Femur (tissue), 1 donor: Measurements from ENCODE around the gene JAG2.
"Not testable (repeated sequence)": the region's sequence is repeated elsewhere in the genome, so short reads cannot be mapped to it uniquely, and the experiment has no call there.

ENCODE experiments used
- DNase-seq: peaks from one replicate; pipeline ENCODE4 v3.0.0-alpha.2; 2017

JAG2 gene

DNA sequence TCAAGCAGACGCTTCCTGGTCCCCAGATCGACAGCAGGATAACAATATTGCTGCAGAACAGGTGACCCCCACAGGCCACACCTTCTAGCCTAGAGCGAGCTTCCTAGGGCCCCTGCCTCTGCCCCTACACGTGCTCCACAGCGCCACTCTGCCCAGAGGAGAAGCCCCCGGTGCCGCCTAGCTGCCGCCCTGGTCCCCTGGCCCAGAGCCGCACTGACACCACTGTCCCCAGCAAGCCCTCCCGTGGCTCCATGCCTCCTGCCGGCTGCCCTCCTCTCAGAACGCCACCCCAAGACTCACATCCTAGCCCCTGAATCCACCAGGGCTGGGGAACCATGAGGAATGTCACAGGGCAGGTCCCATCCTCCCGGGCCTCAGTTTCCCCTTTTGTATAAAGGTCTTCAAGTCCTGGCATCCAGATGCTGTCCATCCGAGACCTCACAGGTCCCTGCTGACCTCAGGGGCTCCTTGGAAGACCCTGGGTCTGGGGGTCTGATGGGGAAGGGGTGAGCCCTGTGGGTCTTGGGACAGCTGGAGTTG, 31.0 kb downstream of the JAG2 start:
- peak; percentile 13 for DNase-seq

DNA sequence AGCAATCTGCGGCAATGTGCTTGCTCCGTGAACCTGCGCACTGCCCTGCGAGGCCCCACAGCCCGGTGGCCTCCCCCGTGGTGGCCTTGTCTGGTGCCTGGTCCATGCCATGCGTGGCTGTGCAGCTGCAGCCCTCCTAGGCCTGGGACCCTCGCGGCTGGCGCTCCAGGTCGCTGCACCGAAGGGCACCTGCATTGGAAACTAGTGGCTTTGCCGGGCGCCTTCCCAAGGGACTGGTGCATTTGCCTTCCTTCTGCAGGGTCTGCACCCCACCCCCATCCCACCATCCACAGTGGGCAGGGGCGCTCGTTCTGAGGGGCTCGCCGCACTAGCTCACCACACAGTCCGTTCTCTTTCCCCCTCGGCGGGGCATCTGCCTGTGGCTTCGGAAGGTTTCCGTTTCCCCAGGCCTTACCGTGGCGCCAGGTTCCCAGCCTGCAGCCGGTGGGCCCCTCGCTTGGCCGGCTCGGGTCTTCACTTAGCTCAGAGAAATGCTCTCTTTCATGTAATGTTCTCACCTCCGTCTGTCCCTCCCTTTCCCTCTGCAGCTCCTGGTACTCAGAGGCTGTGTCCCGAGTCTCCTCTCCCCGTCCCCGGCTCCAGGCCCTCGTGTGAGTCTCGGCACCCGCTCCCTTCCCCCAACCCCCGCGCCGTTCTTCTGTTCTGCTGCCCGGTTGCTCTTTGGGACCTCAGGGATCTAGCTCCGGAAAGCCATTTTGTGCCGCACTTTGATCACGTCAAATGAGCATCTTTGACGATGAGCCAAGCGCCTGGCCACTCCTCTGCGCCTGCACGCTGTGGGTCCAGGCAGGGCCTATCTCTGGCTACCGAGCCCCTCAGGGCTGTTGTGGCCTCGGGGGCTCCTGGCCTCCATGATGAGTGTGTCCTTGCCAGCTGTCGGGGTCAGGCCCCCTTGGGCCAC, 31.9 kb downstream of the JAG2 start:
- DNase-seq, result peak; percentile 15

- DNase-seq, result peak; percentile 3
Measured at GRCh38 chr14:105135700-105136395, 32.7 kb downstream of the JAG2 start.

DNA sequence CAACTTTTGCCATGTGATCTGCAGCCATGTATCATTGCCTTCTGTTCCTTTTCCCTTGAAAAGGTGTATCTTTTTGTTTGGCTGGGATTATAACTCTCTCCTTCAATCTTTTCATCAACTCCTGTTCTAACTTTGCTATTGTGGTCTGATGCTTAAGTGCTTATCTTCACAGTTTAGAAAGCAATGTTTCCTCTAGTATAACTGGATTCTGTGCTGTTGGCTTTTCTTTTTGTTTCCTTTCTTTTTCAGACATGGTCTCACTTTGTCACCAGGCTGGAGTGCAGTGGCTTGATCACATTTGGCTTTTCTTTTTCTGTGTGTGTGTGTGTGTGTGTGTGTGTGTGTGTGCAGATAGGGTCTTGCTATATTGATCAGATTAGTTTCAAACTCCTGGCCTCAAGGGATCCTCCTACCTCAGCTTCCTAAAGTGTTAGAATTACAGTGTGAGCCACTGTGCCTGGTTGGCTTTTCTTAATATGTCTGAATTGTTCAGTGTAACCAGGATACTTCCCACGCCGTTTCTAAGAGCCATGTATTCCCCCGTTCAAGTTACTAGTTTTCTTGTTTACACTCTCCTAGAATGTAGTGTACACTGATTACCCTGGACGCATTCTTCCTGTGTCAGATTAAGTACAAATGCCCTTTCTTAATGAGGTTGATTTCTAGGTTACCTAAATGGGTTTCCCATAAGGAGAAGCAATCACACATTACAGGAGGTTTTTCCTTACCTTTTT, 35.5 kb downstream of the JAG2 start:
- DNase-seq, result no peak

DNA sequence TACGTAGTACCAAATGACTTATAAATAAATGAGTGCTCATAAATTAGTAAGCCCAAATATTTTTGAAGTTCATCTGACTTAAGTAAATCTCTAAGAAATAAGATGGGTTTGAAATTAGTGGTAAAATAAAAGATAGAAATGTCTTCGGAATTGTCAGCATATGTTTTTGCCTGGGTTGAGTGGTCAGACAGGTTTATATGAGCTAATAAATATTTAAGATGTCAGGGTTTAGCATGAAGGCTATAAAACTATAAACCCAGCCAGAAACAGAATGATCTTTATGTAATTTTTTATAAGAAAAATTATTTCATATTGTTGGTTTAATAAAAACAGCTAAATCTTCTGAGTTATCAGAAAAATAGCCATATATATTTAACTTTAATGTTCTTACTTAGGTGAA, 37.3 kb downstream of the JAG2 start:
- DNase-seq, result no peak

DNA sequence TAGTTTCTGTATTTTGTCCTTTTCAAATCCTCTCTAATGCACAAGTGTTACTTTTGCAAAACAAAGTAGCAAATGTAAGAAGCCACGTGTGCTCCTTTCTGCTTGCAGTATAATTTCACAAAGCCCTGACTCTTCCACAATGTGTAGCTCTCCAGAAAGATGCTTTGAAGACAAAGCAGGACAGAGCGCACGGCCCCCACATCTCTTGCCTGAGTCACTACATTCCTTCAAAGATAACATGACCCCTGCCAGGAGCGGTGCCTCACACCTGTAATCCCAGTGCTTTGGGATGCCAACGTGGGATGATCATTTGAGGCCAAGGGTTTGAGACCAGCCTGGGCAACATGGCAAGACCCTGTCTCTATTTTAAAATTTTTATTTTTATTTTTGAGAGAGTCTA, 40.5 kb downstream of the JAG2 start:
- no peak for DNase-seq

GRCh38 chr14:105126981-105127329, 41.6 kb downstream of the JAG2 start:
- no peak for DNase-seq

GRCh38 chr14:105126126-105126980, 42.2 kb downstream of the JAG2 start:
- no peak for DNase-seq

- DNase-seq, result no peak
Measured at GRCh38 chr14:105124823-105125222, 43.8 kb downstream of the JAG2 start.

DNA sequence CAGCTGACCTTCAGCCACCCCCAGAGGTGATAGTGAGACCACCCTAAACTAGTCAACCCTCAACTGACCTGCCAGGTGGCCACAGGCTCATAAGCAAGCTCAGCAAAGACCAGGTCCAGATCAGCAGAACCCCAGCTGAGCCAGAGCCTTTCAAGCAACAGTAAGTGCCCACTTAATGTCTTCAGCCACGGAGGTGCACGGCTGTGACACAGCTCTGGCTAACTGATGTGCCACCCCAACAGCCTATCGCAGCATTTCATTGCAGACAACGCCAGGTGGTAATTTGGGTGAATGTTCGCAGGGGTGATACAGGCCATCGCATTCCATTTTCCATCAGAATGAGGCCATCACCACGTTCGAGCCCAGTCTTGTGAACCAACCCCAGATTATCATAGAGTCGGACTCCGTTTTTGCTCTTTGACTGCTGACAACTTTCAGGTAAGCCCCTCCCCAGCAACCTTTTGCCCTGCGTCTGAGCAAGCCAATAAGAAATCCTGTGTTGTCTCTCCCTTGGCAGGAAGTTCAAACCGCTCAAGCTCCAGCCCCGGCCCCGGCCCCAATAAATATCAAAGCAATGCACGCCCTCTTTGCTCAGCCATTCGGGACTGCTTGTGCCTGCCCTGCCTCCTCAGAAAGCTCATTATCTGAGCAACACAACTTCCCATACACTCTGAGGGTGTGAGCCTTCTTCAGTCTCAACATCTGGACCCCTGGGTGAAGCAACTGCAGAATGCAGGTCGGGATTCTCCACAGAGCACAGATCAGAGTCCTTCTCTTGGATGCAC, 44.4 kb downstream of the JAG2 start:
- no peak for DNase-seq

GRCh38 chr14:105123064-105123665, 45.4 kb downstream of the JAG2 start:
- no peak for DNase-seq

GRCh38 chr14:105120056-105120455, 48.5 kb downstream of the JAG2 start:
- DNase-seq, result no peak

DNA sequence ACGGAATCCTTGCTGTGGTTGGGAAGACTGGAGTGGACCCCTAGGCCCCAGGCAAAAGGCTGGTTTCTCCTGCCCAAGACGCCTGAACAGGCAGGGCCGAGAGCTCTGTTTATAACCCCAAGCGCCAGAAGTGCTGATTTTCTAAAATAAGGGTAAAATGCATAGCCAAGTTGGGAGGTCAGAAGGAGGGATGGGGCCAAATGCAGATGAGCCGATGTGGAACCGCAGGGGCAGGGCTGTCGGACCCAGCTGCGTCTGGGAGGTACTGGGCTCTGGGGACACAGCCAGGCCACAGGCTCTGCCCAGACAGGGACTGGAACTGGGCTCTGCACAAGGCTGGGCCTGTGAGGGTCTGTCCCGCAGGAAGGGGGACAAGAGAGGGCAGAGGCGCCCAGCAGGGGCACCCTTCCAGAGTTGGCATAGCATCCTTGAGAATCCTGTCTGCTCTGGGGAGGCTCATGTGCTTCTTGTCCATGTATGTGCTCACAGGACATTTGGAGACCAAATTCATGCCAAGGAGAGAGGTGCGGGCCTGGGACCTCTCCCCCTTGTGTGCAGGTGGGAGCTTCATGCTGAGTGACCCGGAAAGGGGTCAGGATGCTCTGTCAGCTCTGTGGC, 49.1 kb downstream of the JAG2 start:
- DNase-seq, result no peak

- no peak for DNase-seq
Measured at GRCh38 chr14:105118646-105119407, 49.7 kb downstream of the JAG2 start.

DNA sequence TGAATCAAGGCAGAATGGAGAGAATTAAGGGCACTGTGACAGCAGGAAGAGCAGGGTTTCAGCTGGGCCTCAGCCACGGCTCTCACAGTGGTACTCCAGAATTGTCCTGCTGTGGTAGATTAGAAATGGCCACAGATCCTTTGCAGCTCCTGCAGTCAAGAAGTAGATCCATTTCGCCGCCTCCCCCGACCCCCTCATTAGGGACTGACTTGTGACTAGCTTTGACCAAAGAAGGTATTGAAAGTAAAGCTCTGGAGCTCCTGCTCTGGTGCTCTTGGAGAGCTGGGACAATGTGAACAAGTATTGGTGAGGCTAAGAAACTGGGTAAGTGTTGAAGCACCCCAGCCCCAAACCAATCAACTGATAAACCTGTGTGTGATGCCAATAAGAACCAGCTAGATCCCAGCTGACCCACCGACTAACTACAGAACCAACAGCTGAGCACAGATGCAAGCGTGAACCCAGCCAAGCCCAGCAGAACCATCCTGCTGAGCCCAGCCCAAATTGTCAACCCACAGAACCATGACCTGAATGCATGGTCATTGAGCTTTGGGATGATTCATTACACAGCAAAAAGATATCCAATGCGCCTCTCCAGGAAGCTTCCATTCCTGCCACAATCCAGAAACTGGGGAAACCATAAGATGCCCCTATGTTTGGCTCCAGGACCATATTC, 50.7 kb downstream of the JAG2 start:
- no peak for DNase-seq

GRCh38 chr14:105117257-105117646, 51.3 kb downstream of the JAG2 start:
- DNase-seq, result no peak

DNA sequence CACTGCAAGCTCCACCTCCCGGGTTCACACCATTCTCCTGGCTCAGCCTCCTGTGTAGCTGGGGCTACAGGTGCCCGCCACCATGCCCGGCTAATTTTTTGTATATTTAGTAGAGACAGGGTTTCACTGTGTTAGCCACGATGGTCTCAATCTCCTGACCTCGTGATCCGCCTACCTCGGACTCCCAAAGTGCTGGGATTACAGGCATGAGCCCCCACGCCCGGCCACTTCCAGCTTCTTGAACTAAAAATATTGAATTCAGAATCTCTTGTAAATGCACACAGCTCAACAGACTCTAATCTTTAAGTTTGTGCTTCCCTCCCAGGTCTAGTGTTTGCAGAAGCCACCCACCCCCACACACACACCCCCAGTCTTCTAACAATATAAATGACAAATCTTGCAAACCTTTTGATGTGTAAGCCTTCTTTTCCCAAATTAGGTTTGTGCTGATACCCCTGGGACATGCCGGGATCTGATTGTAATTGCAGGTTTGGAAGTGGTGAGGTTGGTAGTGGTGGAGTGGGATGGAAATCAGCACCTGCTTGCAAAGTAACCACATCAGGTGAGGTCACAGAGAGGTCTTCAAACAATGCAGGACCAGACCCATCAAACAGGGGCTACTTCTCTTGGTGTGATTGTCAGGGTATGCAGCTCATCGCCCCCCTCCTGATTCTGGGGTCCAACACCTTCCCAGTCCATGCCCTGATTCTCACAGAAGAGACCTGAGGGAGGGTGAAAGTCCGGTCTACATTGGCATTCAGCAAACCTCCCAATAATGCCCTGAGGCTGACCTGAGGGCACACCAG, 51.9 kb downstream of the JAG2 start:
- no peak for DNase-seq

DNA sequence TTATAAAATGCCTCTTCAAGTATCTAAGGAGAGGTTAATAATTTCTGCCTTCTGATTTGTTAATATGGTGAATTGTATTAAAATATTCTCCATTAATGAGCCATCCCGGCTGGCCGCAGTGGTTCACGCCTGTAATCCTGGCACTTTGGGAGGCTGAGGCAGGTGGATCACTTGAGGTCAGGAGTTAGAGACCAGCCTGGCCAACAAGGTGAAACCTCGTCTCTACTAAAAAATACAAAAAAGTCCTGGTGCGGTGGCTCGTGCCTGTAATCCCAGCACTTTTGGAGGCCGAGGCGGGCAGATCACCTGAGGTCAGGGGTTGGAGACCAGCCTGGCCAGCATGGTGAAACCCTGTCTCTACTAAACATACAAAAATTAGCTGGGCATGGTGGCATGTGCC, 59.3 kb downstream of the JAG2 start:
- not testable (repeated sequence) for DNase-seq
